ENCODE results near the gene PPP6R1. TPM values are rescaled to one million over a fixed set of nuclear protein-coding genes. Genes with fewer than 3 reads are reported as not detected.

Gene PPP6R1
- polyA plus RNA-seq, 1 of the 3 experiments (the other 2 are of a cell fraction), result 47.8 TPM

DNA sequence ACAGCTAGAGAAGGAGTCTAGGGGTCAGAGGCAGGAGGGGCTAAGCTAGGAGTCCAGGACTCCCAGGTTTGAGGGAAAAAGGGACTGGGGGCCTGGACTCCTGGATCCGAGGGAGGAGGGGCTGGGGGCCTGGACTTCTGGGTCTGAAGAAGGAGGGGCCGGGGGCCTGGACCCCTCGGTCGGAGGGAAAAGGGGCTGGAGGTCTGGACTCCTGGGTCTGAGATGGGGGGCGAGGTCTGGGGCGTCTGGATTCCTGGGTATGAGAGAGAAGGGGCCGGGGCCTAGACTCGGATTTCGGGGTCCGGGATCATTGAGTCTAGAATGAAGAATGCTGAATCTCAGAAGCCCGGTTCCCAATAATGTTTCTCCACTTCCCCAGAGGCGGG lies 43.5 kb upstream of the PPP6R1 start:
- peaks cover 17 to 39% of the 10 kb centered on the region in 2 experiments for H3K36me3 ChIP-seq (replicated peaks in 1 of 2; ENCODE audit: control insufficient read depth in 1 of 2, insufficient read depth in 2 of 2, low read length in 1 of 2)
- no peaks in the 10 kb centered on the region for H3K79me2 ChIP-seq (ENCODE audit: insufficient read depth)
- ChIA-PET POLR2A (interaction anchor here (1.1 to 2.1 kb wide), 3 partner anchors 8 to 105 kb away, joined by 3 to 8 read pairs (median 4); partner anchors contain the start of gene UBE2S), CTCF (interaction anchor here (0.7 to 3.3 kb wide), 41 partner anchors 8 to 321 kb away, joined by 3 to 46 read pairs (median 7); partner anchors contain the start of genes COX6B2, GARIN5B, HSPBP1 and KMT5C)
- H3K9me3 ChIP-seq, result no peaks in the 10 kb centered on the region
- no peak overlapping the region for H3K4me2 ChIP-seq
- H3K4me3 ChIP-seq (ENCODE audit: low read depth in 2 of 2, low read length in 1 of 2), result no peak overlapping the region
- WGBS (ENCODE audit: low lambda C conversion rate), result 62% methylated on average over 12 of the region's 12 CpGs
- H3F3A ChIP-seq (replicated peaks; ENCODE audit: insufficient read depth), result no peaks in the 10 kb centered on the region
- no peaks in the 10 kb centered on the region for H3K27me3 ChIP-seq (ENCODE audit: insufficient read depth)
- DNase-seq, result no peak
- no peak overlapping the region for H3K9ac ChIP-seq
- no peaks in the 10 kb centered on the region for H3K9me2 ChIP-seq
- no peak overlapping the region for H2AFZ ChIP-seq (ENCODE audit: low read depth)
- no peaks in the 10 kb centered on the region for H4K20me1 ChIP-seq (ENCODE audit: insufficient read depth)
- no peak overlapping the region; a peak in 1 of 4 replicates for H3K27ac ChIP-seq (ENCODE audit: low read depth in 2 of 2, low read length in 1 of 2)
- no peak for TF ChIP-seq RAD21 (IDR thresholded peaks at IDR 0.05; ENCODE audit: low read length)
- TF ChIP-seq, protein P1, sequence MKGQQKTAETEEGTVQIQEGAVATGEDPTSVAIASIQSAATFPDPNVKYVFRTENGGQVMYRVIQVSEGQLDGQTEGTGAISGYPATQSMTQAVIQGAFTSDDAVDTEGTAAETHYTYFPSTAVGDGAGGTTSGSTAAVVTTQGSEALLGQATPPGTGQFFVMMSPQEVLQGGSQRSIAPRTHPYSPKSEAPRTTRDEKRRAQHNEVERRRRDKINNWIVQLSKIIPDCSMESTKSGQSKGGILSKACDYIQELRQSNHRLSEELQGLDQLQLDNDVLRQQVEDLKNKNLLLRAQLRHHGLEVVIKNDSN (IDR thresholded peaks at IDR 0.05; ENCODE audit: borderline replicate concordance, low read depth), result no peak
- no peak for TF ChIP-seq GATA2 (CRISPR knock-in tag; IDR thresholded peaks at IDR 0.05)
- no peak for TF ChIP-seq EZH2phosphoT487 (IDR thresholded peaks at IDR 0.05; ENCODE audit: borderline replicate concordance, low read depth)
- TF ChIP-seq, protein P2, sequence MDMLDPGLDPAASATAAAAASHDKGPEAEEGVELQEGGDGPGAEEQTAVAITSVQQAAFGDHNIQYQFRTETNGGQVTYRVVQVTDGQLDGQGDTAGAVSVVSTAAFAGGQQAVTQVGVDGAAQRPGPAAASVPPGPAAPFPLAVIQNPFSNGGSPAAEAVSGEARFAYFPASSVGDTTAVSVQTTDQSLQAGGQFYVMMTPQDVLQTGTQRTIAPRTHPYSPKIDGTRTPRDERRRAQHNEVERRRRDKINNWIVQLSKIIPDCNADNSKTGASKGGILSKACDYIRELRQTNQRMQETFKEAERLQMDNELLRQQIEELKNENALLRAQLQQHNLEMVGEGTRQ (IDR thresholded peaks at IDR 0.05; ENCODE audit: borderline replicate concordance, low read depth, low read length), result no peak
- no peak for TF ChIP-seq FOSL2 (IDR thresholded peaks at IDR 0.05; ENCODE audit: borderline replicate concordance, low read depth)
- TF ChIP-seq RFX5 (IDR thresholded peaks at IDR 0.05; ENCODE audit: low read length), result no peak
- TF ChIP-seq JUND (IDR thresholded peaks at IDR 0.05), result no peak
- TF ChIP-seq SIN3A (IDR thresholded peaks at IDR 0.05; ENCODE audit: borderline replicate concordance, low read depth, low read length), result no peak
- TF ChIP-seq MEF2A (IDR thresholded peaks at IDR 0.05; ENCODE audit: borderline replicate concordance, low read depth), result no peak
- TF ChIP-seq POLR2AphosphoS5 (IDR thresholded peaks at IDR 0.05; ENCODE audit: low read depth, low read length), result no peak
- peaks cover 0 to 8% of the 10 kb centered on the region in 2 experiments; a peak in 1 of 4 replicates for H3K4me1 ChIP-seq (ENCODE audit: control insufficient read depth in 1 of 2, insufficient read depth in 2 of 2, low read depth in 1 of 2, low read length in 1 of 2)

DNA sequence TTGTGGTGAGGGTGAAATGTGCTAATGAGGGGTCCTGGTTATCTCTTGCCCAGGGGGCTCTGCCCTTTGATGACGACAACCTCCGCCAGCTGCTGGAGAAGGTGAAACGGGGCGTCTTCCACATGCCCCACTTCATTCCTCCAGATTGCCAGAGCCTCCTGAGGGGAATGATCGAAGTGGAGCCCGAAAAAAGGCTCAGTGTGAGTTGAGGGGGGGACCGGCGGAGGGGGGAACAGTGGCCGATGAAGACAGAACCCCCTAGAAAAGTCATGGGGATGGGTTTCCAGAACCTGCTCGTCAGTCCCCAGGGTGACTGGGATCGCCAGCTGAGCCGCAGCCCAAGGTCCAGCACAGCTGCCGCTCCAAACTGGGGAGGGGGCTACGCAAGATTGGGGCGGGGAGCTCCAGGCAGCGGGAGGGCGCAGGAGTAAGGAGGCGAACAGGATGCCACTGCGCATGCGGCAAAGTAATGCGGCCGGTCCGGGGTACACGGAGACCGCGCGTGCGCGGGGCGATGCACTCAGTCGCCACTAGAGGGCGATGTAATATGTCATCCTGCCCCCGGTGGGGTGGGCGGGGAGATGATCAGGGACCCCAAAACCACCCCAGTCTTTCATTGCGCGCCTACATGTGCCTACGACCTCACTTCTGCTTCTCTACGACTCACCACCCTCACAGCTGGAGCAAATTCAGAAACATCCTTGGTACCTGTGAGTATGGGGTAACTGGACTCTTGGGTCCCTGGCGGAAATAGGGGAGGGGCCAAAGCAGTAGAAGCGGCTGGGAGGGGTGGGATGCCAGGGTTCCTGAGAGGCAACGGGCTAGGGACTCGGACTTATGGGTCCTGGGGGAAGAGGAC lies 42.9 kb upstream of the PPP6R1 start:
- Histone ChIP-seq H2AFZ (ENCODE audit: low read depth) (peak overlapping the region; percentile 68; the same call in 1 of the 2 replicates), H3K9ac (no peak overlapping the region), H3K4me2 (peak overlapping the region; percentile 5; the same call in 1 of the 2 replicates), H3K4me3 (ENCODE audit: low read depth in 2 of 2, low read length in 1 of 2) (peak overlapping the region in 1 of 2 experiments; percentile 21; a peak in 3 of 4 replicates), H4K20me1 (ENCODE audit: insufficient read depth) (no peaks in the 10 kb centered on the region), H3K27me3 (ENCODE audit: insufficient read depth) (no peaks in the 10 kb centered on the region), H3K27ac (ENCODE audit: low read depth in 2 of 2, low read length in 1 of 2) (peak overlapping the region in 1 of 2 experiments; percentile 41; a peak in 1 of 4 replicates), H3K79me2 (ENCODE audit: insufficient read depth) (no peaks in the 10 kb centered on the region), H3K9me3 (no peaks in the 10 kb centered on the region), H3K36me3 (replicated peaks in 1 of 2; ENCODE audit: control insufficient read depth in 1 of 2, insufficient read depth in 2 of 2, low read length in 1 of 2) (peaks cover 10 to 35% of the 10 kb centered on the region in 2 experiments), H3K9me2 (no peaks in the 10 kb centered on the region), H3F3A (replicated peaks; ENCODE audit: insufficient read depth) (no peaks in the 10 kb centered on the region), H3K4me1 (ENCODE audit: control insufficient read depth in 1 of 2, insufficient read depth in 2 of 2, low read depth in 1 of 2, low read length in 1 of 2) (peaks cover 0 to 8% of the 10 kb centered on the region in 2 experiments; a peak in 1 of 4 replicates)
- POLR2A ChIA-PET, result interaction anchor here (1.1 to 2.1 kb wide), 3 partner anchors 8 to 106 kb away, joined by 3 to 8 read pairs (median 4); partner anchors contain the start of gene UBE2S
- DNase-seq, result peak; percentile 99
- WGBS (ENCODE audit: low lambda C conversion rate), result 18% methylated on average over 33 of the region's 42 CpGs
- CTCF ChIA-PET, result interaction anchor here (0.6 to 3.3 kb wide), 61 partner anchors 8 to 330 kb away, joined by 3 to 46 read pairs (median 5); partner anchors contain the start of genes COX6B2, GARIN5B, HSPBP1 and KMT5C
- TF ChIP-seq MEF2A (IDR thresholded peaks at IDR 0.05; ENCODE audit: borderline replicate concordance, low read depth) (no peak), RAD21 (IDR thresholded peaks at IDR 0.05; ENCODE audit: low read length) (peak; percentile 73), TCF12 (IDR thresholded peaks at IDR 0.05) (no peak), NRF1 (IDR thresholded peaks at IDR 0.05; ENCODE audit: low read depth, low read length) (peak; percentile 89), MXI1 (IDR thresholded peaks at IDR 0.05; ENCODE audit: low read depth, low read length) (no peak)
- TF ChIP-seq, protein P3, sequence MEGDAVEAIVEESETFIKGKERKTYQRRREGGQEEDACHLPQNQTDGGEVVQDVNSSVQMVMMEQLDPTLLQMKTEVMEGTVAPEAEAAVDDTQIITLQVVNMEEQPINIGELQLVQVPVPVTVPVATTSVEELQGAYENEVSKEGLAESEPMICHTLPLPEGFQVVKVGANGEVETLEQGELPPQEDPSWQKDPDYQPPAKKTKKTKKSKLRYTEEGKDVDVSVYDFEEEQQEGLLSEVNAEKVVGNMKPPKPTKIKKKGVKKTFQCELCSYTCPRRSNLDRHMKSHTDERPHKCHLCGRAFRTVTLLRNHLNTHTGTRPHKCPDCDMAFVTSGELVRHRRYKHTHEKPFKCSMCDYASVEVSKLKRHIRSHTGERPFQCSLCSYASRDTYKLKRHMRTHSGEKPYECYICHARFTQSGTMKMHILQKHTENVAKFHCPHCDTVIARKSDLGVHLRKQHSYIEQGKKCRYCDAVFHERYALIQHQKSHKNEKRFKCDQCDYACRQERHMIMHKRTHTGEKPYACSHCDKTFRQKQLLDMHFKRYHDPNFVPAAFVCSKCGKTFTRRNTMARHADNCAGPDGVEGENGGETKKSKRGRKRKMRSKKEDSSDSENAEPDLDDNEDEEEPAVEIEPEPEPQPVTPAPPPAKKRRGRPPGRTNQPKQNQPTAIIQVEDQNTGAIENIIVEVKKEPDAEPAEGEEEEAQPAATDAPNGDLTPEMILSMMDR (IDR thresholded peaks at IDR 0.05), result peak; percentile 91
- TF ChIP-seq, protein P1 (IDR thresholded peaks at IDR 0.05; ENCODE audit: borderline replicate concordance, low read depth), result no peak
- TF ChIP-seq, protein P4, sequence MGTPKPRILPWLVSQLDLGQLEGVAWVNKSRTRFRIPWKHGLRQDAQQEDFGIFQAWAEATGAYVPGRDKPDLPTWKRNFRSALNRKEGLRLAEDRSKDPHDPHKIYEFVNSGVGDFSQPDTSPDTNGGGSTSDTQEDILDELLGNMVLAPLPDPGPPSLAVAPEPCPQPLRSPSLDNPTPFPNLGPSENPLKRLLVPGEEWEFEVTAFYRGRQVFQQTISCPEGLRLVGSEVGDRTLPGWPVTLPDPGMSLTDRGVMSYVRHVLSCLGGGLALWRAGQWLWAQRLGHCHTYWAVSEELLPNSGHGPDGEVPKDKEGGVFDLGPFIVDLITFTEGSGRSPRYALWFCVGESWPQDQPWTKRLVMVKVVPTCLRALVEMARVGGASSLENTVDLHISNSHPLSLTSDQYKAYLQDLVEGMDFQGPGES (IDR thresholded peaks at IDR 0.05; ENCODE audit: low read depth, low read length), result no peak

Data from SK-N-SH (cell line).